GM19099 (cell line): Measurements from ENCODE around the gene ATN1.

ENCODE experiments used
- POLR2A ChIP-seq: IDR thresholded peaks from 3 replicates; pipeline ENCODE4 v1.6.1; 2011; ENCODE audit warnings: low read depth; ENCODE audit not compliant: insufficient read length; ENCODE audit errors: extremely low read depth

The ATN1 gene

GRCh38 chr12:6903722-6904121, 24.0 kb upstream of the ATN1 start:
- TF ChIP-seq POLR2A: no peak

- peak; percentile 47 for TF ChIP-seq POLR2A
Measured at GRCh38 chr12:6904280-6905276, 23.2 kb upstream of the ATN1 start, which contains the start of gene LRRC23. TSS of gene LRRC23 (plus strand) at chr12:6904822. CDS start at chr12:6905634, 812 bp downstream.

- TF ChIP-seq POLR2A: no peak
Measured at GRCh38 chr12:6905414-6906040, 22.2 kb upstream of the ATN1 start.

- TF ChIP-seq POLR2A: no peak
Measured at GRCh38 chr12:6909421-6910145, 18.2 kb upstream of the ATN1 start.

- no peak for TF ChIP-seq POLR2A
Measured at GRCh38 chr12:6912164-6912935, 15.4 kb upstream of the ATN1 start.

- TF ChIP-seq POLR2A: peak; percentile 47
Measured at GRCh38 chr12:6914246-6914946, 13.4 kb upstream of the ATN1 start, which contains the start of gene ENO2. TSS of gene ENO2 (plus strand) at chr12:6914580. CDS start at chr12:6915833, 1,253 bp downstream.

GRCh38 chr12:6914947-6915788, 12.6 kb upstream of the ATN1 start:
- TF ChIP-seq POLR2A: no peak

GRCh38 chr12:6915789-6916285, 11.9 kb upstream of the ATN1 start:
- no peak for TF ChIP-seq POLR2A

- no peak for TF ChIP-seq POLR2A
Measured at GRCh38 chr12:6916426-6917200, 11.1 kb upstream of the ATN1 start.

GRCh38 chr12:6917491-6918231, 10.1 kb upstream of the ATN1 start:
- no peak for TF ChIP-seq POLR2A

GRCh38 chr12:6919588-6919987, 8.2 kb upstream of the ATN1 start:
- TF ChIP-seq POLR2A: no peak
